GM19372 (cell line): ENCODE data around the gene EIF3L.

Experiments used
- ATAC-seq: cut with Tn5 transposase; IDR thresholded peaks from one replicate; pipeline ENCODE4 v1.9.1; 2021; ENCODE audit warnings: mild to moderate bottlenecking, low read depth, moderate library complexity; ENCODE audit not compliant: unreplicated experiment

The EIF3L gene

GRCh38 chr22:37816543-37817180 lies 32.6 kb upstream of the EIF3L start:
- ATAC-seq = no peak

GRCh38 chr22:37817705-37818408 lies 31.4 kb upstream of the EIF3L start:
- ATAC-seq = no peak

DNA sequence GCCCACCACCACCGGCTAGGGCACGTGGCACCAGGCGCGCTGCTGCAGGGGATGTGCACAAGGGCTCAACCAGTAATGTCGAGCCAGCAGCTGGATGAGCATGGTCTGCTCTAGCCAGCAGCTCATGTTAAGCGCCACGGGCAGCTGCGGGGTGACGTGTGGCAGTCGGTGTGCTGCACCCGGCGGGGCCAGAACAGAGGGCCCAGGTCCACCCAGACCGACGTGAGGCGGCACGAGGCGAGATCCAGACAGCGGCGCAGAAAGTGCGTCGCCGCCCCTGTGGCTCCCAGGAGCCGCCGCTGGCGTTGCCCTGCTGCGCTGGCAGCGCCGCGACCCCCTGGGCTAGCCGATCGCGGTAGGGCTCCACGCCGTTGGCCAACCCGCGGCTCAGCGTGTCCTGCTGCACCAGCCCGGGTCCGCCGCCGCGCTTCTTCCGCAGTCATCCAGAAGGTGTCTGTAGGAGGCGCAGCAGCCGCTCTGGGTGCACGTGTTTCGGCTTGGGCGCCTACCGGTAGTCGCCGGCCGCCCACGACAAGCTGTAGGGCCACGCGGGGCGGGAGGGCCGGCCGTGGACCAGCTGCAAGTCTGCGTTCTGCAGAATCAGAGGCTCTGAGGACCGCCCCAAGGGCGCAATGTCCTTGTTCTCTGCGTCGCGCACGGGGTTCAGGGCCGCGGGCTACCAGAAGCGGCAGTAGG lies 30.7 kb upstream of the EIF3L start:
- no peak for ATAC-seq

DNA sequence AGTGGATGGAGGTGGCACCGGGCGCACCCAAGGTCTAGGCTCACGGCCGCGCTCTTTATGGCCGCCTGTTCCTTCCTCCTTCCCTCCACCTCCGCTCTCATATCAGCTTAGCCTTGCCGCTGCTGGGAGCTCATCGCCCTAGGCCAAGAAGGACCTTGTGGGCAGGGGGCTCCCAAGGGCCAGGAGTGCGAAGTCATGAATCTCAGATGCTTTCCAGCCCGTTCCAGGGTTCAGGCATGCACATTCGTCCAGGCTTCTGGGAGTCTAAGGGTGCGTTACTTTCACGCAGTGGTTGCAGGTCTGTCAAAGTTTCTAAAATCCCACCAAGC lies 30.1 kb upstream of the EIF3L start:
- no peak for ATAC-seq

DNA sequence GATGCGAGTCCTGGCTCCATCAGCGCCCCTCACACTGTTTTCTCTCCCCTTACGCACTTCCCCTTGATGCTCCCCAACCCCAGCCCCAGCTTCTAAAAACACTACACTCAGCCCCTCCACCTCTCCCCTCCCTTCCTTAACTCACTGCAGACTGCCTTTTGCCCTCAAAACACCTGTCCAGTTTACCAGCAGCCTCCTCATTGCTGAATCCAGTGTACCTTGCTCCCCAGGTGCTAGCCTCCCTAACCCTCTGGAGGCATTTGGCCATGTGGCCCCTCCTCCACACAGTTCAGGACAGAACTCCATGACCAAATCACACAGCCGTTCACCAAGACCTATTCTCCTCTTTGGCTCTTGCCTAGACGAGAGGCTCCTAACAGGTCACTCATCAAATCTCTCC lies 28.9 kb upstream of the EIF3L start:
- ATAC-seq = no peak

DNA sequence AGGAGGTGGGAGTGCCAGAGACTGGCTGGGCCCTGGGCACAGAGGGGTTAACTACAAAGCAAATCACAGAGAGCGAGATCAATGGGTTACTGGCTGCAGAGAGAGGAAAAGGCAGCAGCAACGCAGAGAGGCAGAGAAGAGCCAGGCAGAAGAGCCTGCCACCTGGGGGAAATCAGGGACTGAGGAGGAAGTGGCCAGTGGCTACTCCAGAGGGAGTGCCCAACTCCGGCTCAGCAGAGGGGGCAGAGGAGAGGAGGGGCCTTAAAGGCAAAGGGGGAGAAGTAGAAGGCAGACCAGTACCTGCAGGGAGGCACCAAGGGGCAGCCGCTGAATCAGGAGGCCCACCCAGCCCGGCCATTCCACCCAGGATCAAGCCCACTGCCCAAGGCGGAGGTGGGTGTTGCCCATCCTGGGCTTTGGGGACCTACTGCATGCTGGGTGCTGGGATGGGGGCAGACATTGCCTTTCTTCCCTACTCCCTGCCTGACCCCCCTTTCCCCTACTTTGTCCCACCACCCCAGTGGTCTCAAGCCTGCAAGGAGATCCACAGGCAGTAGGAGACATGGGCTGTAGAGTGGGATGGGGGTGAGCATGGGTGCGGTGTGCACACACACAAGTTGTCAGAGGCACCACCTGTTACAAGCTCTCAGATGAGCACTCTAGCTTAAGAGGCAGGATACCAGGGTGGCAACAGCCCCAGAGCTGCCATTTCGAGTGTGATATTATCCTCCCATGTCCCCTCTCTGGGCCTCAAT lies 27.0 kb upstream of the EIF3L start:
- ATAC-seq = no peak

DNA sequence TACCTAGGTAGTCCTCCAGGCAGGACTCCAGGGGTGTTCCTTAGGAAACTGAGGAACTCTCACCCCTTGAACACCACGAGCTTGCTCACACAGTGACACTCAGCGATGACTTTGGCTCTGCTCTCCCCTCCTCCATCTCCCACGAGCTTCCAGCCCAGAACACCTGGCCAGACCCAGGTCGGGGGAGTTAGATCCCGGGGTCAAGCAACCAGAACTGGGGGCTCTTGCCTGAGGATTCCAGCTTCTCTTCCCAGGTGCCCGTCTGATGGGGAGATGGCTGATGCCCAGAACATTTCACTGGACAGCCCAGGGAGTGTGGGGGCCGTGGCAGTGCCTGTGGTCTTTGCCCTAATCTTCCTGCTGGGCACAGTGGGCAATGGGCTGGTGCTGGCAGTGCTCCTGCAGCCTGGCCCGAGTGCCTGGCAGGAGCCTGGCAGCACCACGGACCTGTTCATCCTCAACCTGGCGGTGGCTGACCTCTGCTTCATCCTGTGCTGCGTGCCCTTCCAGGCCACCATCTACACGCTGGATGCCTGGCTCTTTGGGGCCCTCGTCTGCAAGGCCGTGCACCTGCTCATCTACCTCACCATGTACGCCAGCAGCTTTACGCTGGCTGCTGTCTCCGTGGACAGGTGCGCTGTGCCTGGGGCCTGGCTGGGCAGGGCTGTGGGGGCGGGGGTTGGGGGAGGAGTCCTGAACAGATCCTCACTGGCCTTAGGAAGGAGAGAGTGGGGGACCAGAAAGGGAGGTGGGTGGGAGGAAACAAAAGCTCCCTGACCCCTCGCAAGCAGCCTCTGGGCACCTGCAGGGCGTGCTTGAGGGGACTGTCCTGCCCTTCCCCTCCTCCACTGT lies 25.9 kb upstream of the EIF3L start, which contains the start of gene GALR3:
TSS of gene GALR3 (plus strand) at position 249 of the 852 bp plus-strand sequence. CDS start at position 274, 25 bp downstream.
- ATAC-seq = no peak

DNA sequence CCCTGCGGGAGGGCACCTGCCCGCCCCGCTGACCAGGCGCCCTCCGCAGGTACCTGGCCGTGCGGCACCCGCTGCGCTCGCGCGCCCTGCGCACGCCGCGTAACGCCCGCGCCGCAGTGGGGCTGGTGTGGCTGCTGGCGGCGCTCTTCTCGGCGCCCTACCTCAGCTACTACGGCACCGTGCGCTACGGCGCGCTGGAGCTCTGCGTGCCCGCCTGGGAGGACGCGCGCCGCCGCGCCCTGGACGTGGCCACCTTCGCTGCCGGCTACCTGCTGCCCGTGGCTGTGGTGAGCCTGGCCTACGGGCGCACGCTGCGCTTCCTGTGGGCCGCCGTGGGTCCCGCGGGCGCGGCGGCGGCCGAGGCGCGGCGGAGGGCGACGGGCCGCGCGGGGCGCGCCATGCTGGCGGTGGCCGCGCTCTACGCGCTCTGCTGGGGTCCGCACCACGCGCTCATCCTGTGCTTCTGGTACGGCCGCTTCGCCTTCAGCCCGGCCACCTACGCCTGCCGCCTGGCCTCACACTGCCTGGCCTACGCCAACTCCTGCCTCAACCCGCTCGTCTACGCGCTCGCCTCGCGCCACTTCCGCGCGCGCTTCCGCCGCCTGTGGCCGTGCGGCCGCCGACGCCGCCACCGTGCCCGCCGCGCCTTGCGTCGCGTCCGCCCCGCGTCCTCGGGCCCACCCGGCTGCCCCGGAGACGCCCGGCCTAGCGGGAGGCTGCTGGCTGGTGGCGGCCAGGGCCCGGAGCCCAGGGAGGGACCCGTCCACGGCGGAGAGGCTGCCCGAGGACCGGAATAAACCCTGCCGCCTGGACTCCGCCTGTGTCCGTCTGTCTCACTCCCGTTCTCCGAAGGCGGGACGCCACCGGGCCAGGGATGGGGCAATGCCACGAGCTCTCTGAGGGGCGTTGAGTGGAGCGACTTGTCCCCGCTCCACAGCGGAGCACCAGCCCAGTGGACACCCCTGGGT lies 24.3 kb upstream of the EIF3L start:
- ATAC-seq = no peak

GRCh38 chr22:37827056-37827455 lies 22.2 kb upstream of the EIF3L start:
- no peak for ATAC-seq

DNA sequence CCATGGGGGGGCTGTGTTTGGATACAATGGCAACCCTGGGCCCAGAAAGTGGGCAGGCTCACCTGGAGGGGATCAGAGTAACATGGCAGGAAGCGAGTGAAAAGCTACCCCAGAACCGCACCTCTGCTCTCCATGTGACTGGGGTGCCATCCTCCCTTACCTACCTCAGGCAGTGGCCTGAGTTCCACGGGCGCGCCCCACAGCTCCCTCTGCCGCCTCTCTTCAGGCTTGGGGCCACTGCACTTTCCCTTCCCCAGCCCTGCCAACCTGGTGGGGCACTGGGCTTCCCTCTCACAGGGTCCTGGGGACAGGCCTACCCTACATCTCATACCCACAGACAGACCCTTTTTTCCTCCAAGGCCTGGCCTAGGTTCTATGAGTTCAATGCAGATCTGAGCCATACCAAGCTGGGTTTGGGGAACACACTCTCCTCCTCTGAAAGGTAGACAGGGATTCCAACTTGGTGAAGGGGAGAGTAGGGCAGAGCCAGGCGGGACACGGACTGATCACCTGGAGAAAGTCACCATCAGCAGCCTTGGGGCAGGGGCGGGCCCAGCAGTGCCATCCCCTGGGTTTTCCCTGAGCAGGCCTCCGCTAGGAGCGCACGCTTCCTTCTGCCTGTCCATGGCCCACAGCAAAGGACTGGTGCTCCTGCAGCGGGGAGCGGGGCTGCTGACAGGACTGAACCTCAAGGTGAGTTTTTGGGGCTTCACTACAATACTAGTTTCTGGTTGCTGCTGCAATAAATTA lies 19.0 kb upstream of the EIF3L start:
- no peak for ATAC-seq

GRCh38 chr22:37831472-37831871 lies 17.7 kb upstream of the EIF3L start:
- no peak for ATAC-seq

GRCh38 chr22:37832022-37832857 lies 17.0 kb upstream of the EIF3L start:
- ATAC-seq = no peak

DNA sequence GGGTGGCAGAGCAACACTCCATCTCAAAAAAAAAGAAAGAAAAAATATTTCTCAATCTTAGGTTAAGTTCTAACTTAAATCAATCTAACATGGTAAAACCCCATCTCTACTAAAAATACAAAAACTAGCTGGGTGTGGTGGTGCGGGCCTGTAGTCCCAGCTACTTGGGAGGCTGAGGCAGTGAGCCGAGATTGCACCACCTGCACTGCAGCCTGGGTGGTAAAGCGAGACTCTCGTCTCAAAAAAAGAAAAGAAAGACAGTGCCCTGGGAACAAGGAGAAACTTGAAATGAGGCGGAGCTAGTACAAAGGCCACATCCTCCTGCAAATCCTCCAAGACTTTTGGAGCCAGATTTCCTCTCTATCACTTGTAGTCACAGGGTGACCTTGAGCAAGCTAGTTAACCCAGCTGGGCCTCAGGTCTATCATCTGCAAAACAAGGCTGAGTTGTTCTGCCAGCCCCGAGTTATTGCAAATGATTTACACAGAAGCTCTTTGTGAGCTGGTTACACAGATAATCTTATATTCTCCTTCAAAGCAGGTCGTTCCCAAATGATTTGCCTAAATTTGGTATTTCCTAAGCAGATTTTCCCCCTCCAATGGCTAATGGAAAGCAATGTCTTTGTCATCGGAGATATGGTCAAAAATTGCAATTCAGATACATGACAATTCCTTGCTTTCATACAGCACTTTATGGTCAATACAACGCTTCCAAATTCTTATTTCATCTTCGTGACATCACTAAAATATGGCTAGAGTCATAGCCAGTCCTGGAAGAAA lies 7.0 kb upstream of the EIF3L start:
- ATAC-seq = no peak

- peak; percentile 36 for ATAC-seq
Measured at GRCh38 chr22:37843741-37844089, 5.5 kb upstream of the EIF3L start.

GRCh38 chr22:37844904-37845329 lies 4.3 kb upstream of the EIF3L start:
- ATAC-seq = no peak

DNA sequence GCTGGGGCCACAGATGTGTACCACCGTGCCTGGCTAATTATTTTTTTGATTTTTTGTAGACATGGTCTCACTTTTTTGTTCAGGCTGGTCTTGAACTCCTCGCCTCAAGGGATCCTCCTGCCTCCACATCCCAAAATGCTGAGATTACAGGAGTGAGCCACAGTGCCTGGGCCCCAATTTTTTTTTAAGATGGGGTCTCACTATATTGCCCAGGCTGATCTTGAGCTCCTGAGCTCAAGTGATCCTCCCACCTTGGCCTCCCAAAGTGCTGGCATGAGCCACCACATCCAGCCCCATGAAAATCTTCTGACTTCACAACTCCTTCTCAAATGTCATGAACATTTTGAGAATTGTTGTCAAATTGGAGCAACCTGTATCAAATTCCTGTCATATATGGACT lies 2.8 kb upstream of the EIF3L start:
- ATAC-seq = no peak

DNA sequence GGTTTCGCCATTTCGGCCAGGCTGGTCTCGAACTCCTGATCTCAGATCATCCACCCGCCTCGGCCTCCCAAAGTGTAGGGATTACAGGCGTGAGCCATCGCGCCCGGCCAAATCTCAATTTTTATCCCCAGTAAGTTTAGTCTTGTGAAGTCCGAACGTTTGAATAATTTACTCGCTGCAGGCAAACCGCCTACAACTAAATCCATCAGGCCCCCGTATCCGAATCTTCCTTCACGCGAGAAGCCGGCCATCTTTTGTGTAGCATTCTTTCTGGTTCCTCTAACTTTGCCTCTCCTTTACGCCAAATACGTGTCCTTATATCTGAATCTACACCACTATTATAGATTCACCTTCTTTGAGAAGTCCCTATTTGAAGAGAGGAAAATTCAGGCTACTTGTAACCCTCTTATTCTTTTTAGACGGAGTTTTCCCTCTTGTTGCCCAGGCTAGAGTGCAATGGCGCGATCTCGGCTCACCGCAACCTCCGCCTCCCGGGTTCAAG lies 581 bp upstream of the EIF3L start:
- no peak for ATAC-seq
